Activated T-helper 1 cell treated with Interleukin-2 at 50 U/mL for 16 hours (primary cell): ENCODE results near the gene POFUT2.

ENCODE experiments used
- DNase-seq: peaks from one replicate; pipeline ENCODE4 v3.0.0-alpha.2; 2020; ENCODE audit warnings: low read depth

The POFUT2 gene

DNA sequence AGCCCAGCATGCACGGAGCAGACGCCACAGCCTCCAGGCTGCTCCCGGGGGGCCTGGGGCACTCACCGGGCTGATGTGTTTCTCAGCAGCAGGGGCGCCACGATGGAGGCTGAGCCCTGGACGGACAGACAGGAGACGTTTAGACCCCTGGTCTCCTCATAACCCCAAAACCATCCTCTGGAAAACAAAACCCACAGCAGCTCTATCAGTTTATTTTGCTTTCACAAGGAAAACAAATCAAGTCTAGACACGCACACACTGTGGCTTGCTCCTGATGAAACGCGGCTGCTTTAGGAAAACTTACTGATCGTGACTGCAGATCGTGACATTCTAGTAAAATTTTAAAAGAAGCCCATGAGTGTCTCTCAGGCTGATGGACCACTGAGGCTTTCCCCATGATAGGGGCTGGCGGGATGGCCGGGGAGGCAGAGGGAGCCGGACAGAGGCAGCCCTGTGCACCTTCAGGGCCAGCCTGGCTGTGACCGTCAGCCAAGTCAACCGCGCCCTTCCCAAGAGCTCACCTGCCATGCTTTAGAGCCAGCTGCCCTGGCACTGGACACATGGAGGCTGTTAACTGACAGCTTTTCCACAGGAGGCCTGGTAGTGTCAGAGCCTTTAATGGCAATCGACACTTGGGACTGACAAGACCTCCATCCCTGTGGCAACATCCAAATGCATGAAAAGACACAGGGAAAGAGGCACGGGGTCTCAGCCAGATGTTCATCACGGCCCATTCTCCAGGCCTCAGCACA is 5.2 kb downstream of the POFUT2 start:
- no peak for DNase-seq

DNA sequence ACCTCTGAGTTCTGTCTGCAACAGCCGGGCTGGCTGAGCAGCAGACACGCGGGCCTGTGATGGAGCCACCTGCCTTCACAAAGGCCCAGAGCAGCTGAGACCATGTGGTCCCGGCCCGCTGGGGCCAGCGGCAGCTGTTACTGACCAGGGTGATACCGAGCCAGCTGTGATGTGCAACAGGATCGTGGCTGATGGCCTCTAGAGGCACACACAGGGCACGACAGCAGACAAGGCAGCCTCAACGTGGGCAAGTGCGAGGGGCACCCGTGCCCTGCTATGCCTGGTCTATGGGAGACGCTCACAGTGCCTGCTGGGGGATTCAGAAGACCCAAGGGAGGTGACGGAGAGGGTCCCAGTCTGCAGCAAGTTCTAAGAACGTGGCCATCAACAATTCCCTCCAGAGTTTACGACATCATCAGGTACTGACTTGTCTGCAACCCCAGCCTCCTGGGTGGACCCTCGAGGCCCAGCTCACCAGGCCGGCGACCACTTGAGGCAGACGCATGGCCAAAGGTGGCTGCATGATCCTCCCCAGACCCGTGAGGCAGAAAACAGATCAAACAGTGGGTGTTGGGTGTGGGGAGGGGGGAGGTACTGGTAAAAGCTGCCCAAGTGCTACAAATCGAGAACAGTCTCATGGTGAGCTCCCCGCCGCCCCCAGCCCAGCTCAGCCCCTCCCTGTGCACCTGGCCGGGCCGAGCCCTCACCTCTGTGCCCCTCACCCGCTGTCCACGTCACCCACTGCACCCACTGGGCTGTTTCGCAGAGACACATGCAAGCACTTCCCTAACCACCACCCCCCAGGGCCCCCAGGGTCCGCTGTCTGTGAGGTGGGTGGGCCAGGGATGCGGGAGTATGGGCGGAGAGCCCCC is 6.0 kb downstream of the POFUT2 start:
- DNase-seq, result no peak

- no peak for DNase-seq
Observed at GRCh38 chr21:45280969-45281368, 6.7 kb downstream of the POFUT2 start.

DNA sequence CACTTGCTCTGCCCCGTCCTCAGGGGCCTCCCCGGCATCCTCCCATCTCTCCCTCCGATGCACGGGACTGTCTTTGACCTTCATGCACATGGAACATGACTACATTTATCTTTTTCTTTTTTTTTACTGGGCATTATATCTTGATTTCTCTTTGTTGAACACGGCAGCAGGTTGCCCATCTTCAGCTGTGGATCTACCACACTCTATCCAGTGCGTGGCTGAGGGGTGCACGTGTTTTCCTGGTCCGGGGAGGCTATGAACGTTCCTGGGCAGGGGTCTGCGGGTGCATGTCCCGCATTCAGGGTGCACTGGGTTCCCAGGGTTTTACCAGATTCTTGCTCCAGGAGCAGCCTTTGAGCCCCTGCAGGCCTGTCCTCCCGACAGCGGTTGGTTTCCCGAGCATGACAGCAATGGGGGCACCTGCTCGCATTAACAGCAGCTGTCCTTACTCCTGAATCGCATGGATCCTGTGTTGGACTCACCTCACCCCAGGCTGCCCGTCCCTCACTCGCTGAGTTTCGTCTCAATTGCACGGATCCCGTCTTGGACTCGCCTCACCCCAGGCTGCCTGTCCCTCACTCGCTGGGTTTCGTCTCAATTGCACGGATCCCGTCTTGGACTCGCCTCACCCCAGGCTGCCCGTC is 7.4 kb downstream of the POFUT2 start:
- no peak for DNase-seq

DNA sequence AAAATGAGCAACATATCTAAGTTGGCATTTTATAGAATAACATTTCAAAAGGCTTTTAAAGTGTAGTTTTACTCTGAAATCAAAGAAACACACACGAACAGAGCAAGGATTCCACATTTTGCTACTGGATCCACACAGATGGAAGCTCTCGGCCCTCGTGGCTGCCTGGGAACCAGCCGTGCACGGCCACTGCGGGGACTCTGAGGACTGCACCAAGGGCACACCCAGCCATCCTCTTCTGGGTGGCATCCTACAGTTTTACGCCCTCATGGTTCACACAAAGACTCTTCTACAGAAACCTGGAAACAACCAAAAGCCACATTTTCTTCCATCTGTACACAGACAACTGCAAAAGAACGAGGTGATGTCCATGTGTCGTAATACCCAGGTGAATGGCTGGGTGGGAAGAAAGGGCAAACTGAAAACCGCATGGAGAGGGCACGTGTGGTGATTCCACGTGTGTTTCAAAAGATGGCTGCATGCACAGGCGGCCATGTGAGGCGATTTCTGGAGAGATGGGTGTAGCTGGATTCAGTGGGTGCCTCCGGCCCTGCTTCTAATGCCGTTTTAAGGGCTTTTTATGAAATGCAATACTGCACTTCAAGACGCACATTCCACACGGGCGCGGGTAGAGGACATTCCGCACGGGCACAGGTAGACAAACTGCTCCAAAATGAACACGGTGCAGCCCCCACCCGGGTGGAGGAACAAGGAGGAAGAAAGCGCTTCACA is 8.1 kb downstream of the POFUT2 start:
- no peak for DNase-seq

GRCh38 chr21:45278156-45278911 is 9.4 kb downstream of the POFUT2 start:
- no peak for DNase-seq

GRCh38 chr21:45277101-45278045 is 10.3 kb downstream of the POFUT2 start:
- no peak for DNase-seq

- no peak for DNase-seq
Observed at GRCh38 chr21:45276596-45276995, 11.1 kb downstream of the POFUT2 start.

- no peak for DNase-seq
Observed at GRCh38 chr21:45270306-45270821, 17.3 kb downstream of the POFUT2 start.

- no peak for DNase-seq
Observed at GRCh38 chr21:45269861-45270260, 17.8 kb downstream of the POFUT2 start.

DNA sequence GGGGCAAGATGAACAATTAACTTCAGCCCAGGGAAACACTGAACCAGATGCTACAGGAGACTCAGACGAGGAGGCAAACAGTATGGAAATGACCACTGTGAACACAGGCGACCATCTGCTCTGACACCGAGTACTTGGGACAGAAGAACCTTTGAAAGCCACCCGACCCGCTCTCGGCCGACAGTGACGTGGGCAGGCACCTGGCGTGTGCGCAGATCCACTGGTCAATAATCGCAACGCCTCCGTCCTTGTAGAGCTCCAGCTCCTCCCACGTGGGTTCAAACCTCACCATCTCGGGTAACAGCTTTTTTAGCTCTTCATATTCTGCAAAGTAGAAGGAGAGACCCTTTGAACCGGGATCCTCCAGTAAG is 20.3 kb downstream of the POFUT2 start:
- no peak for DNase-seq

GRCh38 chr21:45266518-45267389 is 20.9 kb downstream of the POFUT2 start:
- peak; percentile 35 for DNase-seq

GRCh38 chr21:45265721-45266517 is 21.8 kb downstream of the POFUT2 start:
- no peak for DNase-seq

DNA sequence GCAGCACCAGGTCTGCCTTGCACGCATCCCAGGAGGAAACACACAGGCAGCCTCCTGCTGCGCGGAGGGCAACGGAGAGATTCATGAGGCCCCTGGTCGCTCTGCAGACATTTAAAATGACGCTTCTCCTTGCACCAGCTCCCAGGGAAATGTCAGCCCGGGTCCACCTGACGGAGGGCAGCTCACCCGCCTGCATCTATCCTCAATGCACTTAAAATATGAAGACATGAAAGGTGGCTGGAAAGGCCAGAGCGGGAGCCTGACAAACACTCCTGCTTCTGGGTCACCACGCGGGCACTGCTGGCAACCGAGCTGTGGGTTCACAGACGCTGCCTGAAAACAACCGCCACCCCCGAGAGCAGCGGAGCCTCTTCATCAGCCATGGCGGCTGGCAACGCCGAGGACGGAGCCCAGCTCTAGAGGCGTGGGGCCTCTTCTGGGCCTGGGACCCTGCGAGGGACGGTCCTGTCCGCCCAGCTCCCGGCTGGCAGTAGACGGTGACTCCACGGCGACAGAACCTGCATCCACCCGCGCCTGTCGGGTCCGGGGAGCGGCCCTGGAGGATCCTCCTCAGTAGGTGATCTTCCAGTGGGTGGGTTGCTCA is 22.7 kb downstream of the POFUT2 start:
- DNase-seq, result no peak

- no peak for DNase-seq
Observed at GRCh38 chr21:45264146-45264911, 23.4 kb downstream of the POFUT2 start.

DNA sequence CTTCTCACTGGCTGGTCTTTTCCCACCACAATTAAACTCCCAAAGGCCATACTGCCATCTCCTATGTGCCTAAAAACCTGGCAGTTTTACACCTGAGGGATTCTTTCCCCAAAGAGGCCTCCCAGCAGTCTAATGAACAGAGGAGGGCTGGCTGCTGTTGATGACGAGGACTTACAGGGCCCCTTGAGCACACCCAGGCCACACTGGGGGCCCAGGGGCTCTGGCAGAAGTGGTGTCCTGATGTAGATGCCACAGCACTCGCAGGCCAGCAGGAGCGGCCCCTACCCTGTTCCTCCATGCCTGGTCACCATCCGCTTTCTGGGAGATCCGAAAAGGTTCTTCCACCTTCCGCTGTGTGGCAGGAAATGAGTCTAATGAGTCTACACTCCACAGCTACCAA is 24.2 kb downstream of the POFUT2 start:
- DNase-seq, result no peak

GRCh38 chr21:45262616-45263015 is 25.1 kb downstream of the POFUT2 start:
- no peak for DNase-seq
